ENCODE results near the gene INO80C.

DNA sequence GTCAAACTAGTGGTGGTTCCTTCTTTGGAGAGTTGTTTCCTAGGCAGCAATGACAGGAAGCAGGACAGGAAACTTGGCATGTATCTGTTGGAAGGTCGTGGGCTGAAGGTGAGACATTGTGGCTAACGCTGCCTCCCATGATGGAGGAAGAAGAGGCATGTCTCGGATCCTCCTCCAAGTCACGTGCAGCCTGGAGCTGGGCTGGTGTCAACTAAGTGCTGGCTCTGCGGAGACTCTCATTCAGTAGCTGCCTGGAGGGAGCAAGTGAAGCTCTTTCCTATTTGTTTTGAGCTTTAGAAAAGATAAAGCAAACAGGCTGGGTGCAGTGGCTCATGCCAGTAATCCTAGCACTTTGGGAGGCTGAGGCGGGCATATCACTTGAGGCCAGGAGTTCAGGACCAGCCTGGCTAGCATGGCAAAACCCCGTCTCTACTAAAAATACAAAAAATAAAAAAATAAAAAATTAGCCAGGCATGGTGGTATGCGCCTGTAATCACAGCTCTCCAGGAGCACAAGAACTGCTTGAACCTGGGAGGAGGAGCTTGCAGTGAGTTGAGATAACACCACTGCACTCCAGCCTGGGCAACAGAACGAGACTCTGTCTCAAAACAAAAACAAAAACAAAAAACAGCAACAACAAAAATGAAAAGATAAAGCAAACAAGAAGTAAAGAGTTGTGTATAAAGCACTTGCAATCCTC is 28.2 kb upstream of the INO80C start:
- no peak for TF ChIP-seq POLR2A (IDR thresholded peaks at IDR 0.05)
- TF ChIP-seq, protein P1, sequence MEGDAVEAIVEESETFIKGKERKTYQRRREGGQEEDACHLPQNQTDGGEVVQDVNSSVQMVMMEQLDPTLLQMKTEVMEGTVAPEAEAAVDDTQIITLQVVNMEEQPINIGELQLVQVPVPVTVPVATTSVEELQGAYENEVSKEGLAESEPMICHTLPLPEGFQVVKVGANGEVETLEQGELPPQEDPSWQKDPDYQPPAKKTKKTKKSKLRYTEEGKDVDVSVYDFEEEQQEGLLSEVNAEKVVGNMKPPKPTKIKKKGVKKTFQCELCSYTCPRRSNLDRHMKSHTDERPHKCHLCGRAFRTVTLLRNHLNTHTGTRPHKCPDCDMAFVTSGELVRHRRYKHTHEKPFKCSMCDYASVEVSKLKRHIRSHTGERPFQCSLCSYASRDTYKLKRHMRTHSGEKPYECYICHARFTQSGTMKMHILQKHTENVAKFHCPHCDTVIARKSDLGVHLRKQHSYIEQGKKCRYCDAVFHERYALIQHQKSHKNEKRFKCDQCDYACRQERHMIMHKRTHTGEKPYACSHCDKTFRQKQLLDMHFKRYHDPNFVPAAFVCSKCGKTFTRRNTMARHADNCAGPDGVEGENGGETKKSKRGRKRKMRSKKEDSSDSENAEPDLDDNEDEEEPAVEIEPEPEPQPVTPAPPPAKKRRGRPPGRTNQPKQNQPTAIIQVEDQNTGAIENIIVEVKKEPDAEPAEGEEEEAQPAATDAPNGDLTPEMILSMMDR (IDR thresholded peaks at IDR 0.05), result no peak
